ENCODE measurements around the gene LHPP.

The LHPP gene

DNA sequence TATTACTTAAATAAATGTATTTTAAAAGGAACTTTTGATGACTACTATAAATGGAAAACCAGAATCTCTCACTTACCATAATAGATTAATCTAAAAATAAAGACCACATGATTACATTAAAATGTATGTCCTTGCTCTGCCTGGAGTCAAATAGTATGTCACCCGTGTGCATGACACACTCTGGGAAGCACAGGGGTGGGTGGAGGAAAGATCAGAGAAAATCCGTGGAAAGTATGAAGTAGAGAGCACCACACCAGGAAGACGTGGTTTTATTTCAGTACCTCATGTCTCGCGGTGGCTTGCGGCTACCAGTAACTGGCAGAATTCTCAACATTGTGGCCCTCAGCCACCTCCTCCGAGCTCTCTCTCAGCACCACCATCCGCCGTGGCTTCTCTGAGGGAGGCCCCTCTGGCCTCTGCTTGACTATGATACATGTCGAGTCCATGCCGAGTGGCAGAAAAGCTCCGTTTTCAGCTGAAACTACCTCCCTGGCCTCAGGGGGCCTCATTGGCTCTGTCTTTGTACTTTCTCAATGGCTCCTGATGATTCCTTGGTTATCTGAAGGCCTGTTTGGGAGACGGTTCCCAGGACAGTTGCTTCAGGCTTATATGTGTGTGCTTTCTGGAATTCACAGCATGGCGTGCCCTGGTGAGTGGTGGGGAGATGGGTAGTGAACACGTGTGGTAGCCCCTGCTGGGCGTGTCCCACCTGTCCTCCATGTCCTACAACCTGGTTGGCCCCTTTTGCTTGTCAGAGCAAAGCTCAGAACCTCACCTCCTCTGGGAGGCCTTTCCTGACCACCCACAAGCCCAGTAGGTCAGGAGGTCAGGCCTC, 49.8 kb downstream of the LHPP start:
- TF ChIP-seq, protein P1, sequence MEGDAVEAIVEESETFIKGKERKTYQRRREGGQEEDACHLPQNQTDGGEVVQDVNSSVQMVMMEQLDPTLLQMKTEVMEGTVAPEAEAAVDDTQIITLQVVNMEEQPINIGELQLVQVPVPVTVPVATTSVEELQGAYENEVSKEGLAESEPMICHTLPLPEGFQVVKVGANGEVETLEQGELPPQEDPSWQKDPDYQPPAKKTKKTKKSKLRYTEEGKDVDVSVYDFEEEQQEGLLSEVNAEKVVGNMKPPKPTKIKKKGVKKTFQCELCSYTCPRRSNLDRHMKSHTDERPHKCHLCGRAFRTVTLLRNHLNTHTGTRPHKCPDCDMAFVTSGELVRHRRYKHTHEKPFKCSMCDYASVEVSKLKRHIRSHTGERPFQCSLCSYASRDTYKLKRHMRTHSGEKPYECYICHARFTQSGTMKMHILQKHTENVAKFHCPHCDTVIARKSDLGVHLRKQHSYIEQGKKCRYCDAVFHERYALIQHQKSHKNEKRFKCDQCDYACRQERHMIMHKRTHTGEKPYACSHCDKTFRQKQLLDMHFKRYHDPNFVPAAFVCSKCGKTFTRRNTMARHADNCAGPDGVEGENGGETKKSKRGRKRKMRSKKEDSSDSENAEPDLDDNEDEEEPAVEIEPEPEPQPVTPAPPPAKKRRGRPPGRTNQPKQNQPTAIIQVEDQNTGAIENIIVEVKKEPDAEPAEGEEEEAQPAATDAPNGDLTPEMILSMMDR (IDR thresholded peaks at IDR 0.05; ENCODE audit: low read depth, low read length) = no peak
- no peak for DNase-seq (ENCODE audit: extremely low read depth, low read depth)

DNA sequence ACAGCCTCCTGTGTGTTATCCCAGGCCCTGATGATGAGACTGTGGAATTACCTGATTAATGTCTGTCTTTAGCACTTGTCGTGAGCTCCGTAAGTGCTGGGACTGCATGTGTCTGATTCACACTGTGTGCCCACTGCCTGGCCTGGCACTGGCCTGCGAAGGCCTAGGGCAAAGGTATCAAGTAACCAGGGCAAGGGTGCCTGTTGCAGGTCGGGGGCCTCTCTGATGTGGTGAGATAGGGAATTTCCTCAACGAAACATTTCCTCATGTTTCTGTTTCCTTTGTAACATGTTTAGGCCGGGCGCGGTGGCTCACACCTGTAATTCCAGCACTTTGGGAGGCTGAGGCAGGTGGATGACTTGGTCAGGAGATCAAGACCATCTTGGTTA, 50.4 kb downstream of the LHPP start:
- TF ChIP-seq, protein P1 (IDR thresholded peaks at IDR 0.05; ENCODE audit: low read depth, low read length) = no peak
- DNase-seq (ENCODE audit: extremely low read depth, low read depth) = no peak

DNA sequence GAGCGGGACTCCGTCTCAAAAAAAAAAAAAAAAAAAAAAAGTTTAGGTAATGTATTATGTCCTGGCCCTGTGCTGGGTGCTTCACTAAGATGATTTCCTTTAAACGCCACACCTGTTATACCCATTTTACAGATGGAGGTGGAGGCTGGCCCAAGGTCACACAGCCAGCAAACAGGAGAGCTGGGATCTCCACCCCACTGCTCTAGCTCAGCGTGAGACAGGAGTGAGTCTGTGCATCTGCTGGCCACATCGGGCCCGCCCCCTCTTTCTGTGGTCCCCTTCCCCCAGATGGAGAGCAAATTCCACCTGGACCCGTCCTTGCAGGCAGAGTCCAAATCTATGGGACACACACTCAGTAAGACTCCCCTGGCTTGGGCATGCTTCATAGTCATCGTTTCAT, 51.0 kb downstream of the LHPP start:
- DNase-seq (ENCODE audit: extremely low read depth, low read depth) = no peak
- TF ChIP-seq, protein P1 (IDR thresholded peaks at IDR 0.05; ENCODE audit: low read depth, low read length) = no peak

DNA sequence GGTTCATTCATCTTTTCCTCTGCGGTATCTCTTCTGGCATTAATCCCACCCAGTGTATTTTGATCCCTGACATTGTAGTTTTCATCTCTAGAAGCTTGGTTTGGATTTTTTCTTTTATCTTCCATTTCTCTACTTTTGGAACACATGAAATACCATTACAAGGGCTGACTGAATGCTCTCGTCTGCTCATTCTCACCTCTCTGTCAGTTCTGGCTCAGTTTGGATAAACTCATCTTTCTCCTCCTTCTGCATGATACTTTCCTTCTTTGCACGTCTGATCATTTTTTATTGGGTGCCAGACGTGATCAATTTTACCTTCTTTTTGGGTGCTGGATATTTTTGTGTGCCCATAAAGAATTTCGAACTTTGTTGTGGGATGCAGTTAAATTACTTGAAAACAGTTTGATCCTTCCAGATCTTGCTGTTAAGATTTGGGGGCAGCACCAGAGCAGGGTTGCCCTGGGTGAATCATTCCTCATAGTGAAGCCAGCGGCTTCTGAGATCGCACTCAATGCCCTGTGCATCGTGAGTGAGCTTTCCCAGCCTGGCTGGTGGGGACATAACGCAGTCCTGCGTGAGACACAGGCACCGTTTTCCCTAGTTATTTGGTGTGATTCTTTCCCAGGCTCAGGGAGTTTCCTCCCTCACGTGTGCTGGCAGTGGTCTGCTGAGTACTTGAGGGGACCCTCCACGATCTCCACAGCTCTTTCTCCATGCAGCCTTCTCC, 53.8 kb downstream of the LHPP start:
- TF ChIP-seq, protein P1 (IDR thresholded peaks at IDR 0.05; ENCODE audit: low read depth, low read length) = no peak
- no peak for DNase-seq (ENCODE audit: extremely low read depth, low read depth)

DNA sequence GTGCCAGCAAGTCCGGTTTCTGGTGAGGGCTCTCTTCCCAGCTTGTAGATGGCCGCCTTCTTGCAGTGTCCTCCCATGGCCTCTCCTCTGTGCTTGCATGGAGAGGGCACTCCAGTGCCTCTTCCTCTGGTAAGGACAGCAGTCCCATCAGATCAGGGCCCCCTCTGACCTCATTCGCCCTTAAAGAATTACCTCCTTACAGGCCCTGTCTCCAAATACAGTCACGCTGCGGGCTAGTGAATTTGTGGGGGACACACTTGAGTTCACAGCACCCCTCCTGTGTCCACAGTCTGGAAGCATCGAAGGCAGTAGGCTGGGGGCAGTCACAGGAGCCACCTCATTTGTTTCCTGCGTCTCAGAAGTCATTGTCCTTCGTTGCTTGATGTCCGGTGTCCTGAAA, 54.6 kb downstream of the LHPP start:
- TF ChIP-seq, protein P1 (IDR thresholded peaks at IDR 0.05; ENCODE audit: low read depth, low read length) = no peak
- no peak for DNase-seq (ENCODE audit: extremely low read depth, low read depth)

DNA sequence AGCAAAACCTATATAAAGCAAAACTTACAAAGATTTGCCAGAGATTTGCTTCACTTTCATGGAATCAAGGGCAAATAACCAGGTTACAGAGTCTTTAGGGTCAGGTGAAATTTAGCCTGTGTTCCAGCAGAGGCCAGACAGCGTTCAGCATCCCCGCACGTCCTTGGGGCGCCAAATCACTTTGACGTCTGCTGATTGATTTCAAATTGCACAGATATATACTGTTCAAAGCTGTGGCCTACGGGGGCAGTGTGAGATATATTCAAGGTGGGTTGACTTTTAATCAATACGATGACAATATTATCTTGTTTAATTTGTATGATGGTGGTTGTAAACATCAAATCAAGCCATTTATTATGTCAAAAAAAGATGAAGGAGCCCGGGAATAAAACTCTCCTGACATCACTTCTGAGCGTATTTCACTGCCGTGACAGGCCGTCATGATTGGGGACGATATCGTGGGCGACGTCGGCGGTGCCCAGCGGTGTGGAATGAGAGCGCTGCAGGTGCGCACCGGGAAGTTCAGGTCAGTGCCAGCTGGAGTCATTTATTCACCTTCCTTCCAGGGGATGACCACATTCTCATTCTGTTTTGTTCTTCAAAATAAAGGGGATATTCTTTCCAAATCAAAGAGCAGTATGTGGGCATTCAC, 55.2 kb downstream of the LHPP start:
- no peak for DNase-seq (ENCODE audit: extremely low read depth, low read depth)
- TF ChIP-seq, protein P1 (IDR thresholded peaks at IDR 0.05; ENCODE audit: low read depth, low read length) = no peak

DNA sequence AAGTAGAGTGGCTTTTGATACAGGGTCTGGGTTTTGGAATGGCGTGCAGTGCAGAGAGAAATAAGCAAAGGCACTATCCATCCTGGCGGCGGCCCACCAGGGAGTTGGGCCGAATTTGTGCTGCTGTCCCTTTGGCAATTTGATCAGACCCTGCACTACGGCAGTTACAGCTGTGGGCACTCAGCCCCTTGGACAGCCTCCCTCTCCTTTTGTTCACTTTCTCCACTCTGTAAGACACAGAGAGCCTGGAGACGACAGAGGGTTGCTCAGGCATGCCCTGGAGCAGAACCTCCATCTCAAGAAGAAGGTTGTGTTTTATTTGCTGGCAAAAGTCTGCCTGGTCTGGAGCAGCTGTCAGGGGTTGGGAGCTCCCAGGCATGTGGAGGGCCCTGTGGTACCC, 55.8 kb downstream of the LHPP start:
- no peak for DNase-seq (ENCODE audit: extremely low read depth, low read depth)
- TF ChIP-seq, protein P1 (IDR thresholded peaks at IDR 0.05; ENCODE audit: low read depth, low read length) = no peak
